Subcutaneous abdominal adipose tissue (tissue), 5 donors: ENCODE data around the gene ZNF26.

Experiments
- H3K27ac ChIP-seq: one replicate; pipeline ENCODE4 v1.7.0; 2013; ENCODE audit warnings: low read depth, mild to moderate bottlenecking, inconsistent platforms, low read length, moderate library complexity
- H3K27me3 ChIP-seq, 5 donors: one replicate each; pipeline ENCODE4 v1.7.0; 2013; ENCODE audit warnings: low read length in 5 of 5, inconsistent platforms in 1 of 5; ENCODE audit not compliant: control insufficient read depth in 5 of 5, insufficient read depth in 4 of 5
- H3K36me3 ChIP-seq, 5 donors: one replicate each; pipeline ENCODE4 v1.7.0; 2013; ENCODE audit warnings: low read length in 5 of 5; ENCODE audit not compliant: control insufficient read depth in 5 of 5, insufficient read depth in 5 of 5
- H3K4me1 ChIP-seq, 5 donors: one replicate each; pipeline ENCODE4 v1.7.0; 2013; ENCODE audit warnings: low read length in 5 of 5, mild to moderate bottlenecking in 3 of 5, moderate library complexity in 1 of 5; ENCODE audit not compliant: control insufficient read depth in 5 of 5, insufficient read depth in 5 of 5
- H3K4me3 ChIP-seq, 5 donors: one replicate each; pipeline ENCODE4 v1.7.0; 2013; ENCODE audit warnings: low read length in 5 of 5, low read depth in 1 of 5
- H3K9ac ChIP-seq, 5 donors: one replicate each; pipeline ENCODE4 v1.7.0; 2013; ENCODE audit warnings: low read length in 5 of 5, mild to moderate bottlenecking in 4 of 5, moderate library complexity in 3 of 5
- H3K9me3 ChIP-seq, 5 donors: one replicate each; pipeline ENCODE4 v1.7.0; 2013; ENCODE audit warnings: low read length in 5 of 5; ENCODE audit not compliant: control insufficient read depth in 5 of 5
- donor health status: healthy.
- donor health status: healthy.
- donor health status: healthy.
- donor health status: healthy.
- donor health status: healthy.

The ZNF26 gene

GRCh38 chr12:132948146-132949066 lies 37.8 kb upstream of the ZNF26 start:
- Histone ChIP-seq H3K4me1 (no peaks in the 10 kb centered on the region), H3K4me3 (peak overlapping the region; percentile 0 to 45 (median 27)), H3K36me3 (peaks cover 16 to 70% (median 66%) of the 10 kb centered on the region in 5 donors), H3K9me3 (peaks cover 48 to 94% (median 90%) of the 10 kb centered on the region in 5 donors), H3K9ac (no peak overlapping the region), H3K27me3 (no peaks in the 10 kb centered on the region), H3K27ac (no peak overlapping the region)

- H3K4me1 ChIP-seq, result peaks cover 5 to 9% (median 8%) of the 10 kb centered on the region in 5 donors
- H3K9me3 ChIP-seq, result peaks cover 38 to 82% (median 77%) of the 10 kb centered on the region in 5 donors
- H3K27ac ChIP-seq, result no peak overlapping the region
- H3K4me3 ChIP-seq, result peak overlapping the region; percentile 8 to 35 (median 27)
- peaks cover 7 to 52% (median 48%) of the 10 kb centered on the region in 5 donors for H3K36me3 ChIP-seq
- no peaks in the 10 kb centered on the region for H3K27me3 ChIP-seq
- no peak overlapping the region for H3K9ac ChIP-seq
Measured at GRCh38 chr12:132949936-132950837, 36.0 kb upstream of the ZNF26 start.

- H3K27me3 ChIP-seq, result no peaks in the 10 kb centered on the region
- peaks cover 2 to 44% (median 40%) of the 10 kb centered on the region in 5 donors for H3K36me3 ChIP-seq
- H3K4me1 ChIP-seq, result peaks cover 5 to 14% (median 13%) of the 10 kb centered on the region in 5 donors
- H3K9me3 ChIP-seq, result peaks cover 32 to 74% (median 70%) of the 10 kb centered on the region in 5 donors
- H3K4me3 ChIP-seq, result peak overlapping the region; percentile 1 to 35 (median 27)
- H3K27ac ChIP-seq, result no peak overlapping the region
- H3K9ac ChIP-seq, result no peak overlapping the region
Measured at GRCh38 chr12:132950844-132951535, 35.2 kb upstream of the ZNF26 start.

- peaks cover 28 to 68% (median 64%) of the 10 kb centered on the region in 5 donors for H3K9me3 ChIP-seq
- peaks cover 0 to 38% (median 33%) of the 10 kb centered on the region in 5 donors for H3K36me3 ChIP-seq
- no peak overlapping the region for H3K27ac ChIP-seq
- no peak overlapping the region for H3K9ac ChIP-seq
- H3K27me3 ChIP-seq, result no peaks in the 10 kb centered on the region
- peak overlapping the region in 4 of 5 donors; percentile 1 to 35 (median 20) for H3K4me3 ChIP-seq
- peaks cover 5 to 18% (median 17%) of the 10 kb centered on the region in 5 donors for H3K4me1 ChIP-seq
Measured at GRCh38 chr12:132951649-132952048, 34.5 kb upstream of the ZNF26 start.

GRCh38 chr12:132952371-132953162 lies 33.6 kb upstream of the ZNF26 start:
- H3K4me1 ChIP-seq, result peaks cover 5 to 24% (median 23%) of the 10 kb centered on the region in 5 donors
- H3K27me3 ChIP-seq, result no peaks in the 10 kb centered on the region
- peak overlapping the region in 2 of 5 donors; percentile 23 to 35 for H3K4me3 ChIP-seq
- H3K9me3 ChIP-seq, result peaks cover 28 to 60% (median 58%) of the 10 kb centered on the region in 5 donors
- no peak overlapping the region for H3K9ac ChIP-seq
- H3K36me3 ChIP-seq, result peaks cover 0 to 34% (median 31%) of the 10 kb centered on the region in 5 donors
- H3K27ac ChIP-seq, result no peak overlapping the region

- peak overlapping the region in 1 of 5 donors; percentile 23 for H3K4me3 ChIP-seq
- H3K27ac ChIP-seq, result no peak overlapping the region
- no peaks in the 10 kb centered on the region for H3K27me3 ChIP-seq
- peaks cover 0 to 30% (median 27%) of the 10 kb centered on the region in 5 donors for H3K36me3 ChIP-seq
- H3K9ac ChIP-seq, result no peak overlapping the region
- peaks cover 5 to 24% (median 23%) of the 10 kb centered on the region in 5 donors for H3K4me1 ChIP-seq
- H3K9me3 ChIP-seq, result peaks cover 26 to 55% (median 54%) of the 10 kb centered on the region in 5 donors
Measured at GRCh38 chr12:132953163-132953425, 33.1 kb upstream of the ZNF26 start.

- H3K27ac ChIP-seq, result no peak overlapping the region
Measured at GRCh38 chr12:132953771-132954170, 32.4 kb upstream of the ZNF26 start.

GRCh38 chr12:132954471-132955048 lies 31.6 kb upstream of the ZNF26 start:
- peak overlapping the region; percentile 85 for H3K27ac ChIP-seq
- no peaks in the 10 kb centered on the region for H3K27me3 ChIP-seq
- H3K9me3 ChIP-seq, result peaks cover 15 to 41% (median 39%) of the 10 kb centered on the region in 5 donors
- H3K9ac ChIP-seq, result peak overlapping the region; percentile 1 to 87 (median 80)
- H3K4me3 ChIP-seq, result peak overlapping the region; percentile 77 to 88 (median 84)
- H3K4me1 ChIP-seq, result peaks cover 5 to 24% (median 23%) of the 10 kb centered on the region in 5 donors
- H3K36me3 ChIP-seq, result peaks cover 0 to 16% (median 13%) of the 10 kb centered on the region in 5 donors

More at GRCh38 chr12:132953771-132954170, 32.4 kb upstream of the ZNF26 start:
- Histone ChIP-seq H3K9me3 (peaks cover 19 to 49% (median 47%) of the 10 kb centered on the region in 5 donors), H3K36me3 (peaks cover 0 to 24% (median 21%) of the 10 kb centered on the region in 5 donors), H3K4me1 (peaks cover 5 to 24% (median 23%) of the 10 kb centered on the region in 5 donors), H3K27me3 (no peaks in the 10 kb centered on the region), H3K4me3 (peak overlapping the region in 1 of 5 donors; percentile 9), H3K9ac (no peak overlapping the region)
